Stomach (tissue), 9 donors: ENCODE data around the gene DIS3L2. TPM values are rescaled to one million over a fixed set of nuclear protein-coding genes. Genes with fewer than 3 reads are reported as not detected.

Experiments
- DNase-seq, 2 donors: peaks; one replicate each; pipeline versions ENCODE4 v3.0.0 to v3.0.0-alpha.2; 2013 to 2019
- H3K27ac ChIP-seq, 5 donors: fragments of 200-600 bp in 4 of 5; sonication (generic) in 4 of 5; one replicate each; pipeline ENCODE4 v1.5.1; 2013 to 2019; ENCODE audit warnings: mild to moderate bottlenecking in 1 of 5, moderate library complexity in 1 of 5
- H3K27me3 ChIP-seq, 3 donors: fragments of 200-600 bp; sonication (generic); one replicate each; pipeline ENCODE4 v1.5.1; 2017 to 2019; ENCODE audit warnings: mixed run types in 1 of 3
- H3K36me3 ChIP-seq, 4 donors: fragments of 200-600 bp; sonication (generic); 1 replicate in 3 of 4; 2 replicates in 1 of 4; pipeline ENCODE4 v1.5.1; 2016 to 2019
- H3K4me1 ChIP-seq, 4 donors: fragments of 200-600 bp; sonication (generic); one replicate each; pipeline ENCODE4 v1.5.1; 2016 to 2019
- H3K4me3 ChIP-seq, 4 donors: fragments of 200-600 bp; sonication (generic) in 3 of 4; one replicate each; pipeline ENCODE4 v1.5.1; 2016 to 2019; ENCODE audit warnings: mild to moderate bottlenecking in 1 of 4
- H3K9me3 ChIP-seq, 4 donors: fragments of 200-600 bp; sonication (generic); one replicate each; pipeline ENCODE4 v1.5.1; 2016 to 2019
- CTCF ChIP-seq, 7 experiments: fragments of 450-650 bp in 4 of 7; fragments of 200-600 bp in 3 of 7; sonication (generic) in 3 of 7; IDR thresholded peaks; one replicate each; pipeline ENCODE4 v1.5.1; 2016 to 2019; ENCODE audit warnings: antibody characterized with exemption in 7 of 7, control low read depth in 2 of 7, mild to moderate bottlenecking in 1 of 7
- EP300 ChIP-seq: sonication (generic); formaldehyde crosslinking; IDR thresholded peaks from one replicate; pipeline ENCODE4 v1.6.1; 2017; ENCODE audit warnings: antibody characterized with exemption
- POLR2A ChIP-seq, 4 donors: fragments of 450-650 bp; IDR thresholded peaks; one replicate each; pipeline ENCODE4 v1.6.1; 2016; ENCODE audit warnings: antibody characterized with exemption in 4 of 4, control low read depth in 2 of 4, mild to moderate bottlenecking in 1 of 4, moderate library complexity in 1 of 4
- POLR2AphosphoS5 ChIP-seq, 3 donors: sonication (generic); formaldehyde crosslinking; IDR thresholded peaks; one replicate each; pipeline ENCODE4 v1.6.1; 2016; ENCODE audit warnings: antibody characterized with exemption in 3 of 3
- WGBS, 5 donors: extraction: QIAGEN DNeasy Blood & Tissue Kit in 3 of 5; methylation state at CpG; one replicate each; pipeline versions ENCODE4 v1.1.5 to v1.1.7; 2013 to 2018; 5-methylcytosine and 5-hydroxymethylcytosine counted together
- intact Hi-C: fragments of 100-400 bp; cut with DNase I; formaldehyde crosslinking; loops from one replicate; pipeline ENCODE4 v1.15.1; 2023; ENCODE audit warnings: low total_unique reads
- polyA plus RNA-seq, 3 donors: library from polyadenylated mRNA; stranded (reverse); fragments of 200-250 nt; gene quantifications; one replicate each; pipeline ENCODE4 v1.2.3, GENCODE V29; 2013
- total RNA-seq, 5 donors: library from RNA; depleted of rRNA; stranded (reverse); fragments of >200 nt; gene quantifications; one replicate each; pipeline versions ENCODE4 v1.1.0 to v1.2.3, GENCODE V29; 2014 to 2016
- donor health status: healthy with polysubstance abuse.
- donor health status: Bipolar disorder and iron deficiency.
- donor health status: healthy.

Gene DIS3L2
- total and polyA plus RNA-seq, 8 donors: 10.4 to 124 (median 26.8) TPM

DNA sequence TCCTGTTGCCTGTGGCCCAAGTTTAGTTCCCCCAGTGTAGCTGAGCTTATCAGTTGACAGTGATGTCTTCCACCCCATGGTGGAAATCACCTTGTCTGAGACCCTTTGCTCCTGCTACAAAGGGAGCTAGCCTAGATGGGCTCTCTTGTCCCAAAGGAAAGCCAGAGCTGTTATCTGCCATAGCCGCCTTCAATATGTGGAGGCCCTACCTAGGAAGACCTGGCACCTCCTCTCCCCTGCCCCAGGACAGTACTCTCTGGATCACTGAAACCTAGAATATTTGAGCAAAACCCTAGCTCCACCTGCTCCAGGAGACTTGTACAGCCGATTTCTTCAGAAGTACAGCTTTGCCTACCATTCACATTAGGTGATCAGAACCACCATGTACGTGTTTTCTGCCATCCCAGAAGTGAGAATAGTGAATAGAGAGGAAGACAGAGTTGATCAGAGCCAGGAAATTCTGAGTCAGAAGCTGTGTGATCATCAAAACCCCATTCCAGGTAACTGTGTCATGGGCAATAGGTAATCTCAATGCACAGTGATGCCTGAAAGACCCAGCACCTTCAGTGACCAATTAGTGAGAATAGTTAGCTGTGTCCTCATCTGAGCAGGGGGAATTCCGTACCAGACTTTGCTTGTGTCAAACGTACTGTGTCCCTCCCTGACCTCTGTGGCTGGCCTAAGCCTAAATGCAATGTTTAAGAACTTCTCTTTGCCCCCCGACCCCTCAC, 278.6 kb downstream of the DIS3L2 start:
- no peak for TF ChIP-seq EP300
- TF ChIP-seq POLR2AphosphoS5 (IDR thresholded peaks at IDR 0.05): no peak
- no peak for TF ChIP-seq CTCF (IDR thresholded peaks at IDR 0.05)
- no peak for TF ChIP-seq POLR2A (IDR thresholded peaks at IDR 0.05)
- 91 to 96% (median 93%) methylated on average over 6 of the region's 6 CpGs for WGBS, 5 donors
- peaks cover 0 to 24% (median 8%) of the 10 kb centered on the region in 4 donors for H3K4me1 ChIP-seq
- H3K27ac ChIP-seq: no peak overlapping the region
- H3K9me3 ChIP-seq: no peaks in the 10 kb centered on the region
- no peaks in the 10 kb centered on the region for H3K27me3 ChIP-seq
- intact Hi-C loops: no loop called here
- H3K36me3 ChIP-seq: peaks cover 15 to 39% (median 34%) of the 10 kb centered on the region in 4 donors
- H3K4me3 ChIP-seq: no peak overlapping the region
- DNase-seq: no peak

- intact Hi-C loops: no loop called here
- Histone ChIP-seq H3K36me3 (peaks cover 15 to 42% (median 35%) of the 10 kb centered on the region in 4 donors), H3K9me3 (no peaks in the 10 kb centered on the region), H3K4me3 (no peak overlapping the region), H3K4me1 (peaks cover 0 to 16% (median 4%) of the 10 kb centered on the region in 4 donors), H3K27me3 (no peaks in the 10 kb centered on the region), H3K27ac (no peak overlapping the region)
- no peak for DNase-seq
- TF ChIP-seq POLR2A (IDR thresholded peaks at IDR 0.05) (no peak), CTCF (IDR thresholded peaks at IDR 0.05) (no peak), POLR2AphosphoS5 (IDR thresholded peaks at IDR 0.05) (no peak), EP300 (no peak)
- 83 to 94% (median 91%) methylated on average over 10 of the region's 10 CpGs for WGBS, 5 donors
Observed at GRCh38 chr2:232240906-232241305, 279.4 kb downstream of the DIS3L2 start.

- intact Hi-C loops: no loop called here
- Histone ChIP-seq H3K4me1 (peaks cover 0 to 8% (median 0%) of the 10 kb centered on the region in 4 donors), H3K4me3 (no peak overlapping the region), H3K9me3 (no peaks in the 10 kb centered on the region), H3K27me3 (no peaks in the 10 kb centered on the region), H3K36me3 (peaks cover 15 to 49% (median 35%) of the 10 kb centered on the region in 4 donors), H3K27ac (no peak overlapping the region)
- TF ChIP-seq EP300: no peak
- no peak for TF ChIP-seq CTCF (IDR thresholded peaks at IDR 0.05)
- TF ChIP-seq POLR2A (IDR thresholded peaks at IDR 0.05): no peak
- no peak for TF ChIP-seq POLR2AphosphoS5 (IDR thresholded peaks at IDR 0.05)
- WGBS, 5 donors: 97 to 100% (median 100%) methylated on average over 2 of the region's 2 CpGs
- DNase-seq: no peak
Observed at GRCh38 chr2:232242316-232242715, 280.8 kb downstream of the DIS3L2 start.

- DNase-seq: no peak
- Histone ChIP-seq H3K27me3 (no peaks in the 10 kb centered on the region), H3K36me3 (peaks cover 9 to 44% (median 32%) of the 10 kb centered on the region in 4 donors), H3K27ac (no peak overlapping the region), H3K4me3 (no peak overlapping the region), H3K4me1 (no peaks in the 10 kb centered on the region), H3K9me3 (no peaks in the 10 kb centered on the region)
- TF ChIP-seq EP300 (no peak), CTCF (IDR thresholded peaks at IDR 0.05) (no peak), POLR2AphosphoS5 (IDR thresholded peaks at IDR 0.05) (no peak), POLR2A (IDR thresholded peaks at IDR 0.05) (no peak)
- WGBS, 5 donors: 97 to 100% (median 100%) methylated on average over 2 of the region's 2 CpGs
- intact Hi-C loops: no loop called here
Observed at GRCh38 chr2:232245111-232245510, 283.6 kb downstream of the DIS3L2 start.
